GM10266 (cell line): ENCODE measurements around the gene SRSF9.
"Not testable (repeated sequence)": the region's sequence is repeated elsewhere in the genome, so short reads cannot be mapped to it uniquely, and the experiment has no call there.

Experiments
- DNase-seq: peaks from one replicate; pipeline ENCODE4 v3.0.0; 2012; ENCODE audit errors: extremely low spot score
- CTCF ChIP-seq: IDR thresholded peaks from 2 replicates; pipeline ENCODE4 v1.5.1; 2012; ENCODE audit warnings: mild to moderate bottlenecking, low read depth; ENCODE audit not compliant: control insufficient read depth, insufficient read depth; ENCODE audit errors: missing control alignments

The SRSF9 gene

GRCh38 chr12:120460157-120460556 lies 9.4 kb downstream of the SRSF9 start:
- no peak for DNase-seq
- no peak for TF ChIP-seq CTCF

- DNase-seq: no peak
- TF ChIP-seq CTCF: peak; percentile 17
Observed at GRCh38 chr12:120457133-120457532, 12.4 kb downstream of the SRSF9 start.

GRCh38 chr12:120455302-120455701 lies 14.2 kb downstream of the SRSF9 start:
- no peak for TF ChIP-seq CTCF
- DNase-seq: no peak

- TF ChIP-seq CTCF: peak; percentile 51
- peak; percentile 50 for DNase-seq
Observed at GRCh38 chr12:120453977-120454376, 15.6 kb downstream of the SRSF9 start.

GRCh38 chr12:120453060-120453750 lies 16.3 kb downstream of the SRSF9 start:
- TF ChIP-seq CTCF: no peak
- DNase-seq: no peak

GRCh38 chr12:120452524-120452923 lies 17.0 kb downstream of the SRSF9 start:
- not testable (repeated sequence) for DNase-seq

GRCh38 chr12:120447992-120448391 lies 21.6 kb downstream of the SRSF9 start:
- no peak for DNase-seq
- no peak for TF ChIP-seq CTCF

GRCh38 chr12:120446844-120447178 lies 22.7 kb downstream of the SRSF9 start:
- not testable (repeated sequence) for DNase-seq
